Measurements from ENCODE around the gene NDUFB6.

Gene NDUFB6

GRCh38 chr9:32596936-32597335 is 24.0 kb upstream of the NDUFB6 start:
- Histone ChIP-seq H4K20me1 (ENCODE audit: insufficient read depth, low read length) (no peaks in the 10 kb centered on the region), H3K9me3 (ENCODE audit: insufficient read depth, low read length) (no peaks in the 10 kb centered on the region), H3K36me3 (replicated peaks; ENCODE audit: low read depth, low read length) (no peaks in the 10 kb centered on the region), H3K4me1 (ENCODE audit: low read length) (peaks cover 35% of the 10 kb centered on the region), H3K9ac (ENCODE audit: low read length) (no peak overlapping the region), H3K79me2 (ENCODE audit: low read length) (no peaks in the 10 kb centered on the region), H3K4me2 (ENCODE audit: low read length) (no peak overlapping the region), H2AFZ (ENCODE audit: low read depth, low read length) (no peak overlapping the region), H3K27me3 (ENCODE audit: low read depth, low read length) (no peaks in the 10 kb centered on the region), H3K27ac (ENCODE audit: low read length) (no peak overlapping the region), H3K4me3 (ENCODE audit: low read length) (no peak overlapping the region)
- TF ChIP-seq, protein P1, sequence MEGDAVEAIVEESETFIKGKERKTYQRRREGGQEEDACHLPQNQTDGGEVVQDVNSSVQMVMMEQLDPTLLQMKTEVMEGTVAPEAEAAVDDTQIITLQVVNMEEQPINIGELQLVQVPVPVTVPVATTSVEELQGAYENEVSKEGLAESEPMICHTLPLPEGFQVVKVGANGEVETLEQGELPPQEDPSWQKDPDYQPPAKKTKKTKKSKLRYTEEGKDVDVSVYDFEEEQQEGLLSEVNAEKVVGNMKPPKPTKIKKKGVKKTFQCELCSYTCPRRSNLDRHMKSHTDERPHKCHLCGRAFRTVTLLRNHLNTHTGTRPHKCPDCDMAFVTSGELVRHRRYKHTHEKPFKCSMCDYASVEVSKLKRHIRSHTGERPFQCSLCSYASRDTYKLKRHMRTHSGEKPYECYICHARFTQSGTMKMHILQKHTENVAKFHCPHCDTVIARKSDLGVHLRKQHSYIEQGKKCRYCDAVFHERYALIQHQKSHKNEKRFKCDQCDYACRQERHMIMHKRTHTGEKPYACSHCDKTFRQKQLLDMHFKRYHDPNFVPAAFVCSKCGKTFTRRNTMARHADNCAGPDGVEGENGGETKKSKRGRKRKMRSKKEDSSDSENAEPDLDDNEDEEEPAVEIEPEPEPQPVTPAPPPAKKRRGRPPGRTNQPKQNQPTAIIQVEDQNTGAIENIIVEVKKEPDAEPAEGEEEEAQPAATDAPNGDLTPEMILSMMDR (IDR thresholded peaks at IDR 0.05; ENCODE audit: low read depth, low read length), result no peak
- TF ChIP-seq EZH2phosphoT487 (IDR thresholded peaks at IDR 0.05; ENCODE audit: low read depth), result no peak

DNA sequence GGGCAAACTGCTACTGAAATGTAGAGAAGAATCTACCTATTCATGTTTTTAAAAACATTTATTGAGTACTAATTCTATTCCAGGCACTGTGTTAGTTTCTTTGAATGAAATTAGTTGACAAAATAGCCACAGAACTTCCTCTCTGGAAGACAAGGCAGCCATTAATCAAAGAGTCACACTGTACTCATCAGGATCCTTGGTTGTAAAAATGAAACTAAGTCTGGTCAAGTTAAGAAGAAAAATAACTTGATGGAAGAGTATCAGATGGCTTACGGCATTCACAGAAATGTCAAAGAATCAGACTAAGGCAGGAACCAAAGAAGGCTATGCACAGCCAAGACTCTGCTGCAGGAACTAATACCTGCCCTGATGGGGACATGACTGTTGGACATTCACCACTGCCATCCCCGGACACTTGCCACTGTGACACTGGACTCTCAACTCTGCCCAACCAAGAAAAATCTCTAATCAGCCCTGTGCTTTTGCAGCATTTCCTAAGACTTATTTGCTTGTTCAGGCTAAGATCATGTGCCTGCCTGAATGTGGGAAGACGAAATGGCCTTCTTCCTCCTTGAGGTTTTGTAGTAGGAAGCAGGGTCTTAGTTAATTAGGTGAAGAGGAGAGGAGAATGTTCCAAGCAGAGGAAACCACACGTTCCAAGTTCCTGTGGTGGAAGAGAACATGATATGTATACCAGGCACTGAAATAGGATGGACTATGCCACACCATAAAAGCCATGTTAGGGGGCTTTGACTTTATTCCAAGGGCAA is 23.3 kb upstream of the NDUFB6 start:
- no peaks in the 10 kb centered on the region for H3K36me3 ChIP-seq (replicated peaks; ENCODE audit: low read depth, low read length)
- no peak overlapping the region for H3K9ac ChIP-seq (ENCODE audit: low read length)
- H3K79me2 ChIP-seq (ENCODE audit: low read length), result no peaks in the 10 kb centered on the region
- peak overlapping the region; percentile 16; the same call in 1 of the 2 replicates for H3K4me2 ChIP-seq (ENCODE audit: low read length)
- no peaks in the 10 kb centered on the region for H4K20me1 ChIP-seq (ENCODE audit: insufficient read depth, low read length)
- no peaks in the 10 kb centered on the region for H3K27me3 ChIP-seq (ENCODE audit: low read depth, low read length)
- H3K4me3 ChIP-seq (ENCODE audit: low read length), result no peak overlapping the region
- TF ChIP-seq EZH2phosphoT487 (IDR thresholded peaks at IDR 0.05; ENCODE audit: low read depth), result no peak
- TF ChIP-seq, protein P1 (IDR thresholded peaks at IDR 0.05; ENCODE audit: low read depth, low read length), result no peak
- H3K9me3 ChIP-seq (ENCODE audit: insufficient read depth, low read length), result no peaks in the 10 kb centered on the region
- H3K27ac ChIP-seq (ENCODE audit: low read length), result no peak overlapping the region
- H3K4me1 ChIP-seq (ENCODE audit: low read length), result peaks cover 28% of the 10 kb centered on the region
- H2AFZ ChIP-seq (ENCODE audit: low read depth, low read length), result peak overlapping the region; percentile 41

DNA sequence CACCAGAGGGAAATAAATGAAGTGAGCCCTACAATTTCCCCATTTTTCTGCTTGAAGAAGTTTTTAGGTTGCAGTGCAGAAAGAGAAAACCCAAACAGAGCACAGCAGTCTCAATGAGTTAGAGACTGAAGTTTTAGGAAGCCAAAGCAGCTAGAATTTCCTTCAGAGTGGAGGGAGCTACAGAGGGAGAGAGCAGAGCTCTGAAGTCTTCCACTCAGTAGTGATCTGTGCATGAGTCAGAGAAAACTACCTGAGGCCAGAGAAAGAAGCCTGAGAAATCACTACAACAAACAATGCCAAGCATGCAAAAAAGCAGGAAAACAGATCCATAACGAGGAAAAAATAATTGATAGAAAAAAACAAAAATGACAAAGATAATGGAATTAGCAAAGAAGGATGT is 17.9 kb upstream of the NDUFB6 start:
- no peaks in the 10 kb centered on the region for H3K27me3 ChIP-seq (ENCODE audit: low read depth, low read length)
- no peaks in the 10 kb centered on the region for H3K79me2 ChIP-seq (ENCODE audit: low read length)
- H3K4me3 ChIP-seq (ENCODE audit: low read length), result no peak overlapping the region
- no peaks in the 10 kb centered on the region for H3K36me3 ChIP-seq (replicated peaks; ENCODE audit: low read depth, low read length)
- H2AFZ ChIP-seq (ENCODE audit: low read depth, low read length), result no peak overlapping the region
- H3K4me1 ChIP-seq (ENCODE audit: low read length), result peaks cover 13% of the 10 kb centered on the region
- no peak for TF ChIP-seq EZH2phosphoT487 (IDR thresholded peaks at IDR 0.05; ENCODE audit: low read depth)
- TF ChIP-seq, protein P1 (IDR thresholded peaks at IDR 0.05; ENCODE audit: low read depth, low read length), result no peak
- no peaks in the 10 kb centered on the region for H4K20me1 ChIP-seq (ENCODE audit: insufficient read depth, low read length)
- no peak overlapping the region for H3K9ac ChIP-seq (ENCODE audit: low read length)
- H3K4me2 ChIP-seq (ENCODE audit: low read length), result no peak overlapping the region
- no peaks in the 10 kb centered on the region for H3K9me3 ChIP-seq (ENCODE audit: insufficient read depth, low read length)
- H3K27ac ChIP-seq (ENCODE audit: low read length), result no peak overlapping the region

GRCh38 chr9:32590476-32590875 is 17.5 kb upstream of the NDUFB6 start:
- Histone ChIP-seq H2AFZ (ENCODE audit: low read depth, low read length) (no peak overlapping the region), H4K20me1 (ENCODE audit: insufficient read depth, low read length) (no peaks in the 10 kb centered on the region), H3K4me2 (ENCODE audit: low read length) (no peak overlapping the region), H3K27ac (ENCODE audit: low read length) (no peak overlapping the region), H3K36me3 (replicated peaks; ENCODE audit: low read depth, low read length) (no peaks in the 10 kb centered on the region), H3K79me2 (ENCODE audit: low read length) (no peaks in the 10 kb centered on the region), H3K9me3 (ENCODE audit: insufficient read depth, low read length) (no peaks in the 10 kb centered on the region), H3K4me1 (ENCODE audit: low read length) (peaks cover 11% of the 10 kb centered on the region), H3K9ac (ENCODE audit: low read length) (no peak overlapping the region), H3K4me3 (ENCODE audit: low read length) (no peak overlapping the region), H3K27me3 (ENCODE audit: low read depth, low read length) (no peaks in the 10 kb centered on the region)
- no peak for TF ChIP-seq EZH2phosphoT487 (IDR thresholded peaks at IDR 0.05; ENCODE audit: low read depth)
- TF ChIP-seq, protein P1 (IDR thresholded peaks at IDR 0.05; ENCODE audit: low read depth, low read length), result no peak

Measured in OCI-LY3 (cell line).